Esophagus muscularis mucosa (tissue), 3 donors: ENCODE results near the gene B2M.

ENCODE experiments used
- CTCF ChIP-seq, 3 experiments: fragments of 200-600 bp in 2 of 3; fragments of 450-650 bp in 1 of 3; sonication (generic) in 2 of 3; IDR thresholded peaks; one replicate each; pipeline ENCODE4 v1.5.1; 2017 to 2019; ENCODE audit warnings: antibody characterized with exemption in 3 of 3, mild to moderate bottlenecking in 2 of 3, moderate library complexity in 1 of 3
- POLR2AphosphoS5 ChIP-seq, 2 donors: sonication (generic); formaldehyde crosslinking; IDR thresholded peaks; one replicate each; pipeline ENCODE4 v1.6.1; 2017; ENCODE audit warnings: antibody characterized with exemption in 2 of 2

GRCh38 chr15:44718180-44718926 lies 7.0 kb downstream of the B2M start:
- TF ChIP-seq CTCF (IDR thresholded peaks at IDR 0.05) (no peak), POLR2AphosphoS5 (IDR thresholded peaks at IDR 0.05) (no peak)
